GM23338 (cell line): ENCODE results near the gene TTC28. TPM values are rescaled to one million over a fixed set of nuclear protein-coding genes. Genes with fewer than 3 reads are reported as not detected.

Source experiments
- ATAC-seq: fragments of 200-7000 bp; cut with Tn5 transposase; 3 replicates; pipeline ENCODE4 v1.9.1; 2020
- DNase-seq: peaks from one replicate; pipeline ENCODE4 v3.0.0-alpha.2; 2015; ENCODE audit warnings: low spot score
- H2AFZ ChIP-seq: fragments of 200-600 bp; sonication (generic); 2 replicates; pipeline ENCODE4 v1.8.0; 2016; ENCODE audit warnings: antibody characterized with exemption, mild to moderate bottlenecking, moderate library complexity
- H3F3A ChIP-seq: fragments of 200-600 bp; sonication (generic); replicated peaks from 2 replicates; pipeline ENCODE4 v1.8.0; 2017; ENCODE audit warnings: antibody characterized with exemption, mixed run types, low read depth
- H3K27ac ChIP-seq: fragments of 200-600 bp; sonication (generic); 2 replicates; pipeline ENCODE4 v1.6.1; 2016; ENCODE audit warnings: low read depth
- H3K27me3 ChIP-seq: fragments of 200-600 bp; sonication (generic); 2 replicates; pipeline ENCODE4 v1.8.0; 2016; ENCODE audit warnings: mild to moderate bottlenecking, mixed run types, moderate library complexity; ENCODE audit not compliant: insufficient read depth
- H3K36me3 ChIP-seq: fragments of 200-600 bp; sonication (generic); 2 replicates; pipeline ENCODE4 v1.8.0; 2016; ENCODE audit warnings: mild to moderate bottlenecking; ENCODE audit not compliant: insufficient read depth
- H3K4me1 ChIP-seq: fragments of 200-600 bp; sonication (generic); 2 replicates; pipeline ENCODE4 v1.8.0; 2016; ENCODE audit warnings: mild to moderate bottlenecking, moderate library complexity; ENCODE audit not compliant: insufficient read depth
- H3K4me2 ChIP-seq: fragments of 200-600 bp; sonication (generic); 2 replicates; pipeline ENCODE4 v1.7.1; 2017; ENCODE audit warnings: mixed run types
- H3K4me3 ChIP-seq: fragments of 200-600 bp; sonication (generic); 2 replicates; pipeline ENCODE4 v1.6.1; 2016; ENCODE audit warnings: mixed run types
- H3K79me2 ChIP-seq: fragments of 200-600 bp; sonication (generic); replicated peaks from 2 replicates; pipeline ENCODE4 v1.8.0; 2017; ENCODE audit warnings: mild to moderate bottlenecking; ENCODE audit not compliant: insufficient read depth
- H3K9me2 ChIP-seq: fragments of 200-600 bp; sonication (generic); 2 replicates; pipeline ENCODE4 v1.8.0; 2017; ENCODE audit not compliant: insufficient read depth
- H4K20me1 ChIP-seq: fragments of 200-600 bp; sonication (generic); replicated peaks from 2 replicates; pipeline ENCODE4 v1.8.0; 2017; ENCODE audit warnings: mild to moderate bottlenecking; ENCODE audit not compliant: insufficient read depth
- H3K27ac Mint-ChIP-seq: 2 replicates; pipeline ENCODE4 v1.8.0; 2020; ENCODE audit warnings: inconsistent platforms, mild to moderate bottlenecking, moderate library complexity, mixed read lengths
- H3K27me3 Mint-ChIP-seq: 3 replicates; pipeline ENCODE4 v1.8.0; 2022; ENCODE audit warnings: low read depth, mild to moderate bottlenecking, moderate library complexity, mixed read lengths, inconsistent platforms; ENCODE audit not compliant: insufficient read depth, poor library complexity
- H3K36me3 Mint-ChIP-seq: 3 replicates; pipeline ENCODE4 v1.8.0; 2021; ENCODE audit warnings: low read depth, mild to moderate bottlenecking, inconsistent platforms, moderate library complexity, mixed read lengths
- H3K4me1 Mint-ChIP-seq: 3 replicates; pipeline ENCODE4 v1.8.0; 2020; ENCODE audit warnings: mild to moderate bottlenecking, inconsistent platforms, mixed read lengths
- H3K4me3 Mint-ChIP-seq: 3 replicates; pipeline ENCODE4 v1.8.0; 2021; ENCODE audit warnings: moderate library complexity, mild to moderate bottlenecking, inconsistent platforms, mixed read lengths
- H3K9me3 Mint-ChIP-seq: 3 replicates; pipeline ENCODE4 v1.8.0; 2020; ENCODE audit warnings: moderate library complexity, mild to moderate bottlenecking, inconsistent platforms, mixed read lengths
- CREB1 ChIP-seq: fragments of 250-450 bp; sonication (Bioruptor Pico); IDR thresholded peaks from 2 replicates; pipeline ENCODE4 v1.5.0; 2020; ENCODE audit warnings: low read depth, mild to moderate bottlenecking, moderate library complexity
- EZH2phosphoT487 ChIP-seq: fragments of 200-600 bp; sonication (generic); IDR thresholded peaks from one replicate; pipeline ENCODE4 v1.8.1; 2018; ENCODE audit warnings: antibody characterized with exemption; ENCODE audit not compliant: unreplicated experiment
- JUNB ChIP-seq: IDR thresholded peaks from one replicate; pipeline ENCODE4 v1.6.1; 2016; ENCODE audit warnings: antibody characterized with exemption; ENCODE audit not compliant: unreplicated experiment
- NANOG ChIP-seq: IDR thresholded peaks from 2 replicates; pipeline ENCODE4 v1.6.1; 2016; ENCODE audit warnings: antibody characterized with exemption, borderline replicate concordance
- POLR2AphosphoS5 ChIP-seq: IDR thresholded peaks from 2 replicates; pipeline ENCODE4 v1.6.1; 2016; ENCODE audit warnings: antibody characterized with exemption, low read depth
- ZNF114 ChIP-seq: fragments of 250-450 bp; sonication (Bioruptor Pico); IDR thresholded peaks from 2 replicates; pipeline ENCODE4 v1.5.0; 2020; ENCODE audit warnings: mild to moderate bottlenecking, moderate library complexity
- polyA plus RNA-seq: library from polyadenylated mRNA; unstranded; fragments of >200 nt; fragmentation: Nextera tagmentation; extraction: Ambion mirVana; gene quantifications from 2 replicates; pipeline ENCODE4 v1.2.1, GENCODE V29; 2016
- total RNA-seq: library from RNA; depleted of rRNA; stranded (reverse); fragments of >200 nt; shearing (Covaris generic); gene quantifications from 2 replicates; pipeline ENCODE4 v1.2.3, GENCODE V29; 2014
- TF ChIP-seq, protein P1 (sequence below), 2 experiments: fragments of 200-600 bp in 1 of 2; sonication (generic) in 1 of 2; conservative IDR thresholded peaks; 2 replicates each; pipeline versions ENCODE4 v1.5.1 to v1.6.1; 2016 to 2017; ENCODE audit warnings: antibody characterized with exemption in 2 of 2, low read depth in 2 of 2, mild to moderate bottlenecking in 2 of 2, moderate library complexity in 1 of 2
- TF ChIP-seq, protein P2 (sequence below): fragments of 250-450 bp; sonication (Bioruptor Pico); IDR thresholded peaks from 2 replicates; pipeline ENCODE4 v1.5.0; 2020; ENCODE audit warnings: mild to moderate bottlenecking, moderate library complexity

The TTC28 gene
- total and polyA plus RNA-seq, 2 experiments from 2014 or later = 4.5 to 16.1 TPM

DNA sequence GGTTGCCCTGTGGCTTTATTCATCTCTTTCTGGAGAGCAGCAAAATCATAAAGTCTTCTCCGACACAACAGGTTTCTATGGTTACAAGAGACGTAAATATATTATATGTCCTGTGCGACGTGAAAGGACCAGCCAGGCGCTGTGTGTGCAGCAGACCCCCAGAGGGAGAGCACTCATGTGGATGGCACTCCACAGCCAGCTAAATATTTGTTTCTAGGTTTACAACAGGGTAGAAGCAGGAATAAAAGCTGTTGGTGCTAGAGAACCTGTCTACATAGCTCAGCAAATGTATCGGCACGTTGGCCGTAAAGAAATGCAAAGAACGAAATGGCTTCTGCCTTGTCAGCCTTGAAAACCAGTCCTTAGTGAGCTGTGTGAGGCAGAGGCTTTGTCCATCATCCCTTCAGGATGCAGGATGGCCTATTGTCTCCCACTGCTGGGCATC is 626.8 kb downstream of the TTC28 start:
- no peak overlapping the region for H3K27ac Mint-ChIP-seq
- no peaks in the 10 kb centered on the region; the same call in 1 of the 2 replicates for H4K20me1 ChIP-seq
- no peak overlapping the region for H3K27ac ChIP-seq
- peaks cover 10% of the 10 kb centered on the region; the same call in 2 of the 3 replicates for H3K4me1 Mint-ChIP-seq
- H2AFZ ChIP-seq = no peak overlapping the region
- no peak overlapping the region for H3K4me2 ChIP-seq
- no peaks in the 10 kb centered on the region for H3K27me3 Mint-ChIP-seq
- H3K9me2 ChIP-seq = no peaks in the 10 kb centered on the region
- no peaks in the 10 kb centered on the region; the same call in 1 of the 2 replicates for H3K4me1 ChIP-seq
- peak; percentile 6 for DNase-seq
- TF ChIP-seq, protein P1, sequence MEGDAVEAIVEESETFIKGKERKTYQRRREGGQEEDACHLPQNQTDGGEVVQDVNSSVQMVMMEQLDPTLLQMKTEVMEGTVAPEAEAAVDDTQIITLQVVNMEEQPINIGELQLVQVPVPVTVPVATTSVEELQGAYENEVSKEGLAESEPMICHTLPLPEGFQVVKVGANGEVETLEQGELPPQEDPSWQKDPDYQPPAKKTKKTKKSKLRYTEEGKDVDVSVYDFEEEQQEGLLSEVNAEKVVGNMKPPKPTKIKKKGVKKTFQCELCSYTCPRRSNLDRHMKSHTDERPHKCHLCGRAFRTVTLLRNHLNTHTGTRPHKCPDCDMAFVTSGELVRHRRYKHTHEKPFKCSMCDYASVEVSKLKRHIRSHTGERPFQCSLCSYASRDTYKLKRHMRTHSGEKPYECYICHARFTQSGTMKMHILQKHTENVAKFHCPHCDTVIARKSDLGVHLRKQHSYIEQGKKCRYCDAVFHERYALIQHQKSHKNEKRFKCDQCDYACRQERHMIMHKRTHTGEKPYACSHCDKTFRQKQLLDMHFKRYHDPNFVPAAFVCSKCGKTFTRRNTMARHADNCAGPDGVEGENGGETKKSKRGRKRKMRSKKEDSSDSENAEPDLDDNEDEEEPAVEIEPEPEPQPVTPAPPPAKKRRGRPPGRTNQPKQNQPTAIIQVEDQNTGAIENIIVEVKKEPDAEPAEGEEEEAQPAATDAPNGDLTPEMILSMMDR (conservative IDR thresholded peaks at IDR 0.05; ENCODE audit: low read depth in 2 of 2) = 0 out of 4 replicates have a peak, but pooled peaks of 1 of the 2 experiments have one; percentile 12
- TF ChIP-seq, protein P2, sequence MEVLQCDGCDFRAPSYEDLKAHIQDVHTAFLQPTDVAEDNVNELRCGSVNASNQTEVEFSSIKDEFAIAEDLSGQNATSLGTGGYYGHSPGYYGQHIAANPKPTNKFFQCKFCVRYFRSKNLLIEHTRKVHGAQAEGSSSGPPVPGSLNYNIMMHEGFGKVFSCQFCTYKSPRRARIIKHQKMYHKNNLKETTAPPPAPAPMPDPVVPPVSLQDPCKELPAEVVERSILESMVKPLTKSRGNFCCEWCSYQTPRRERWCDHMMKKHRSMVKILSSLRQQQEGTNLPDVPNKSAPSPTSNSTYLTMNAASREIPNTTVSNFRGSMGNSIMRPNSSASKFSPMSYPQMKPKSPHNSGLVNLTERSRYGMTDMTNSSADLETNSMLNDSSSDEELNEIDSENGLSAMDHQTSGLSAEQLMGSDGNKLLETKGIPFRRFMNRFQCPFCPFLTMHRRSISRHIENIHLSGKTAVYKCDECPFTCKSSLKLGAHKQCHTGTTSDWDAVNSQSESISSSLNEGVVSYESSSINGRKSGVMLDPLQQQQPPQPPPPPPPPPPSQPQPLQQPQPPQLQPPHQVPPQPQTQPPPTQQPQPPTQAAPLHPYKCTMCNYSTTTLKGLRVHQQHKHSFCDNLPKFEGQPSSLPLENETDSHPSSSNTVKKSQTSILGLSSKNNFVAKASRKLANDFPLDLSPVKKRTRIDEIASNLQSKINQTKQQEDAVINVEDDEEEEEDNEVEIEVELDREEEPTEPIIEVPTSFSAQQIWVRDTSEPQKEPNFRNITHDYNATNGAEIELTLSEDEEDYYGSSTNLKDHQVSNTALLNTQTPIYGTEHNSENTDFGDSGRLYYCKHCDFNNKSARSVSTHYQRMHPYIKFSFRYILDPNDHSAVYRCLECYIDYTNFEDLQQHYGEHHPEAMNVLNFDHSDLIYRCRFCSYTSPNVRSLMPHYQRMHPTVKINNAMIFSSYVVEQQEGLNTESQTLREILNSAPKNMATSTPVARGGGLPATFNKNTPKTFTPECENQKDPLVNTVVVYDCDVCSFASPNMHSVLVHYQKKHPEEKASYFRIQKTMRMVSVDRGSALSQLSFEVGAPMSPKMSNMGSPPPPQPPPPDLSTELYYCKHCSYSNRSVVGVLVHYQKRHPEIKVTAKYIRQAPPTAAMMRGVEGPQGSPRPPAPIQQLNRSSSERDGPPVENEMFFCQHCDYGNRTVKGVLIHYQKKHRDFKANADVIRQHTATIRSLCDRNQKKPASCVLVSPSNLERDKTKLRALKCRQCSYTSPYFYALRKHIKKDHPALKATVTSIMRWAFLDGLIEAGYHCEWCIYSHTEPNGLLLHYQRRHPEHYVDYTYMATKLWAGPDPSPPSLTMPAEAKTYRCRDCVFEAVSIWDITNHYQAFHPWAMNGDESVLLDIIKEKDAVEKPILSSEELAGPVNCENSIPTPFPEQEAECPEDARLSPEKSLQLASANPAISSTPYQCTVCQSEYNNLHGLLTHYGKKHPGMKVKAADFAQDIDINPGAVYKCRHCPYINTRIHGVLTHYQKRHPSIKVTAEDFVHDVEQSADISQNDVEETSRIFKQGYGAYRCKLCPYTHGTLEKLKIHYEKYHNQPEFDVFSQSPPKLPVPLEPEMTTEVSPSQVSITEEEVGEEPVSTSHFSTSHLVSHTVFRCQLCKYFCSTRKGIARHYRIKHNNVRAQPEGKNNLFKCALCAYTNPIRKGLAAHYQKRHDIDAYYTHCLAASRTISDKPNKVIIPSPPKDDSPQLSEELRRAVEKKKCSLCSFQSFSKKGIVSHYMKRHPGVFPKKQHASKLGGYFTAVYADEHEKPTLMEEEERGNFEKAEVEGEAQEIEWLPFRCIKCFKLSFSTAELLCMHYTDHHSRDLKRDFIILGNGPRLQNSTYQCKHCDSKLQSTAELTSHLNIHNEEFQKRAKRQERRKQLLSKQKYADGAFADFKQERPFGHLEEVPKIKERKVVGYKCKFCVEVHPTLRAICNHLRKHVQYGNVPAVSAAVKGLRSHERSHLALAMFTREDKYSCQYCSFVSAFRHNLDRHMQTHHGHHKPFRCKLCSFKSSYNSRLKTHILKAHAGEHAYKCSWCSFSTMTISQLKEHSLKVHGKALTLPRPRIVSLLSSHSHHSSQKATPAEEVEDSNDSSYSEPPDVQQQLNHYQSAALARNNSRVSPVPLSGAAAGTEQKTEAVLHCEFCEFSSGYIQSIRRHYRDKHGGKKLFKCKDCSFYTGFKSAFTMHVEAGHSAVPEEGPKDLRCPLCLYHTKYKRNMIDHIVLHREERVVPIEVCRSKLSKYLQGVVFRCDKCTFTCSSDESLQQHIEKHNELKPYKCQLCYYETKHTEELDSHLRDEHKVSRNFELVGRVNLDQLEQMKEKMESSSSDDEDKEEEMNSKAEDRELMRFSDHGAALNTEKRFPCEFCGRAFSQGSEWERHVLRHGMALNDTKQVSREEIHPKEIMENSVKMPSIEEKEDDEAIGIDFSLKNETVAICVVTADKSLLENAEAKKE = no peak
- no peaks in the 10 kb centered on the region for H3K27me3 ChIP-seq
- no peaks in the 10 kb centered on the region for H3K36me3 ChIP-seq
- H3K9me3 Mint-ChIP-seq = no peaks in the 10 kb centered on the region
- no peaks in the 10 kb centered on the region for H3K36me3 Mint-ChIP-seq
- H3K79me2 ChIP-seq = no peaks in the 10 kb centered on the region
- ATAC-seq = peak; percentile 37
- H3K4me3 ChIP-seq = no peak overlapping the region
- H3K4me3 Mint-ChIP-seq = no peak overlapping the region
- no peaks in the 10 kb centered on the region for H3F3A ChIP-seq

DNA sequence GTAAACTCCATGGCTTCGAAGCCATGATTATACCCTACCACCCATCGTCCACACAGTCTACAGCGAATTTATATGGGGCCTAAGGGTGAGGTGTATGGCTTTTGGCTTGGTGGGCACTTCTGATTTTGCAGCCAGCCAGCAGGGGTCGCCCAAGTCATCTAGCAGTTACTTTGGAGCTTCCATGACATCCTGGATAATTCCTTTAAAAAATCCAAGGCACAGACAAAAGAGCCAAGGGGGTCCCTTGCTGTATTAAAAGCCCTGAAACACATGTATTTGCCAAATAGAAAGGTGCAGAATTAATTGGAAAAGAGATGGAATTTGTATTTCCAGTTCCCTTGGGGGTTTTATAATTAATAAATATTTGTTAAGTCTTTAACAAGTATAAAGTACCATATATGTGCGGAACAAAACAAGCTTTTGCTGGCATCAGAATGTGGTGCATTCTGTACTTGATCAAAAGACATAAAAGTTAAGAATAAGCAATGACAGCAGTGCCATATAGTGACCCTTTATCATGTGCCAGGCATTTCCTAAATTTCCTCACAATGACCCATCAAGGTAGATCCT is 627.8 kb downstream of the TTC28 start:
- peak; percentile 83 for DNase-seq

More for the DNA sequence above, 627.8 kb downstream of the TTC28 start:
- no peaks in the 10 kb centered on the region for H3K36me3 Mint-ChIP-seq
- no peaks in the 10 kb centered on the region for H3K27me3 Mint-ChIP-seq
- ATAC-seq = peak; percentile 93
- Histone ChIP-seq H3K4me1 (no peaks in the 10 kb centered on the region; the same call in 1 of the 2 replicates), H3K79me2 (no peaks in the 10 kb centered on the region), H4K20me1 (no peaks in the 10 kb centered on the region; the same call in 1 of the 2 replicates), H2AFZ (no peak overlapping the region), H3K4me2 (no peak overlapping the region), H3K27ac (no peak overlapping the region), H3K9me2 (no peaks in the 10 kb centered on the region), H3K36me3 (no peaks in the 10 kb centered on the region), H3K4me3 (no peak overlapping the region), H3K27me3 (no peaks in the 10 kb centered on the region), H3F3A (no peaks in the 10 kb centered on the region)
- no peak overlapping the region for H3K27ac Mint-ChIP-seq
- H3K4me3 Mint-ChIP-seq = no peak overlapping the region
- TF ChIP-seq EZH2phosphoT487 (no peak), JUNB (no peak), POLR2AphosphoS5 (no peak), CREB1 (CRISPR knock-in tag) (no peak), ZNF114 (0 out of 2 replicates have a peak, but pooled peaks have one; percentile 18), NANOG (no peak)
- TF ChIP-seq, protein P1 (conservative IDR thresholded peaks at IDR 0.05; ENCODE audit: low read depth in 2 of 2) = peak; percentile 89 to 98
- H3K4me1 Mint-ChIP-seq = peaks cover 10% of the 10 kb centered on the region; the same call in 2 of the 3 replicates
- H3K9me3 Mint-ChIP-seq = no peaks in the 10 kb centered on the region
